Raji (cell line): ENCODE data around the gene GRK3.

Experiments used
- POLR2A ChIP-seq: IDR thresholded peaks from 2 replicates; pipeline ENCODE4 v1.6.1; 2011; ENCODE audit warnings: low read depth, low read length, control low read depth; ENCODE audit not compliant: insufficient read depth

GRK3 gene

GRCh38 chr22:25744694-25745093, 180.2 kb downstream of the GRK3 start:
- no peak for TF ChIP-seq POLR2A

GRCh38 chr22:25745341-25746011, 181.0 kb downstream of the GRK3 start:
- no peak for TF ChIP-seq POLR2A

GRCh38 chr22:25746012-25746373, 181.5 kb downstream of the GRK3 start:
- TF ChIP-seq POLR2A: no peak

- no peak for TF ChIP-seq POLR2A
Observed at GRCh38 chr22:25747245-25747944, 182.9 kb downstream of the GRK3 start.

- TF ChIP-seq POLR2A: no peak
Observed at GRCh38 chr22:25748140-25748539, 183.7 kb downstream of the GRK3 start.

DNA sequence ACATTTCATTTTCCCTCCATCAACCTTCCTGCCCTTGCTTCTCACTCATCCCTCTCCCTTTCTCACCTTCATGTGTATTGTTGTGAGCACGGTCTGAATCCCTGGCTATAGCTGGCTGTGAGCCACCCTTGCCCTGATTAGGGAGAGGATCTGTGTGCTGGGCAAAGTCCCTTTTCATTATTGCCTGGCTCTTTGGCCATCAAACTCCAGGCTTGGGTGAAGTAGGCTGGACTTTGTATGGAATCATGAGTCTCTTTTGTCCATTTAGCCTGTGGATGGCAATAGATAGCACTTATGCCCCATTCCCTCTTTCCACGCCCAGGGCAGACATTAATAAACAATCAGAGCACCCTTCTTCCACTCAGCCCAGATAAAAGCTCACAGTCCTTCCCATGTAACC, 184.2 kb downstream of the GRK3 start:
- no peak for TF ChIP-seq POLR2A

DNA sequence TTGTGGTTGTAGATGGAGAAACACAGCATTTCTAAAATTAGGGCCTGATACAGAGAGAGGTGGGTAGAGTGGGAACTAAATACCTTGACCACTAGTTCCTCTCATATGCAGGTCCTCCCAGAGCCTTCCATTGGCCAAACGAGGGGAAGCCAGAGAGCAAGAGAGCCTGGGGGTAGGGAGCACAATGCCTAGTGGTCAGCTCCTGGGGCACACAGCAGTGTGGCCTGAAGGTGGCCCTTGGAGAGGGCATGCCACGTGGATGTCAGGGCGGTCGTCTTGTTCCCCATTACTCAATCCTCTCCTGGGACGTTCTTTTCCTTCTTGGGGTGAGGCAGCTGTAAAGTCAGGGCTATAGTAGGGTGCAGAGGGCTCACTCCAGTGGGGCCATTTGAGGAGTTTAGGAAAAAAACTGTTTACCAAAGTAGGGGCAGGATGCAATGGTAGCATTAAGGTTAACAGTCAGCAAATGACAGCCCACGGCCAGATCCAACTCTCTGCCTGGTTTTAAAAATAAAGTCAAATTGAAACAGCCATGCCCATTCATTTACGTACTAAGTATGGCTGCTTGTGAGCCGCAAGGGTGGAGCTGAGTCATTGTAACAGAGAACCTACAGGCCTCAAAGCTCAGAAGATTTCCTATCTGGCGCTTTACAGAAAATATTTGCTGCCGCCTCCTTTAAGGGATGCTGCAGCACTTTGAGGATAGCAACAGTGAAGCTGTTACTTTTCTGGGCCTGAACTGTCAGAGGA, 185.1 kb downstream of the GRK3 start:
- TF ChIP-seq POLR2A: no peak

DNA sequence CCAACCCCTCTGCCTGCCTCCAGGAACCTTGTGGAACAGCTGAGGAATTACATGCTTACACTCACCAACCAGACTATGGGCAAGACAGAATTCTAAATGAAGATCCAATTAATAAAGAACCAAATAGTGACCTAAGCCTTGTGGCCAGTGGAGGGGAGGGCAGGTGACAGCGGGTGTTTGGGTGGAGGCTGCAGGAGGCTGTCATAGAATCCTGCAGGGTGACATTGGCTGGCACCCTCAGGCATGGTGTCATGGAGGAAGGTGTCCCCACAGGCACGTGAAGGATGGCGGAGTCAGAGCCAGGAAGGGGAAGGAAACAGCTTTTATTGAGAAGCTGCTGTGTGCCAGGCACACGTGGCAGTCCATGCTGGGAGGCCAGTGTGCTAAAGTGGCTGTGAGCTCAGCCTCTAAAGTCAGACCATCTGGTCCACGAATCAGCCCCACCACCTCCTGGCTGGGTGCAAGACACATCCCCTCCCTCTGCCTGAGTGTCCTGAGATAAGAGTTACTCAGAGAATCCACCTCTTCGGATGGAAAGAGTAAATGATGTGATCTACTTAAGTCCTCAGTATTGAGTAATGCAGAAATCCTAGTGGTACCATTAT, 186.2 kb downstream of the GRK3 start:
- TF ChIP-seq POLR2A: no peak

DNA sequence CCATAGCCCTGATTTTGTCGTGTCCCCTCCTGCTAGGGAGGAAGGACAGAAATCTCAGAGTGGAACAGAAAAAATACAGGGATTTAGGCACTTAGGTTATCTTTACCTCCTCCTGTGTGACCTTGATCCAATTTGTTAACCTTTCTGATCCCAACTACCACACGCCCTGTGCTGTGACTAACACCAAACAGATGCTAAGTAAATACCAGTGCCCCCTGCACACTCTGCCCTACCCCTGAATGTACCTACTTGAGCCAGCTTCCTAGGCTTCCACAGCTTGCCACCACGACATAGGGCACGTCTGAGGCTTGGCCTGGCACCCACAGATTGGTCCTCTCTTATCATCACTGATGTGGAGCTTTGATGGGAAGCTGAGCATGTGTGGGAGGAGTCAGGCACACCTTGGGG, 186.7 kb downstream of the GRK3 start:
- no peak for TF ChIP-seq POLR2A

DNA sequence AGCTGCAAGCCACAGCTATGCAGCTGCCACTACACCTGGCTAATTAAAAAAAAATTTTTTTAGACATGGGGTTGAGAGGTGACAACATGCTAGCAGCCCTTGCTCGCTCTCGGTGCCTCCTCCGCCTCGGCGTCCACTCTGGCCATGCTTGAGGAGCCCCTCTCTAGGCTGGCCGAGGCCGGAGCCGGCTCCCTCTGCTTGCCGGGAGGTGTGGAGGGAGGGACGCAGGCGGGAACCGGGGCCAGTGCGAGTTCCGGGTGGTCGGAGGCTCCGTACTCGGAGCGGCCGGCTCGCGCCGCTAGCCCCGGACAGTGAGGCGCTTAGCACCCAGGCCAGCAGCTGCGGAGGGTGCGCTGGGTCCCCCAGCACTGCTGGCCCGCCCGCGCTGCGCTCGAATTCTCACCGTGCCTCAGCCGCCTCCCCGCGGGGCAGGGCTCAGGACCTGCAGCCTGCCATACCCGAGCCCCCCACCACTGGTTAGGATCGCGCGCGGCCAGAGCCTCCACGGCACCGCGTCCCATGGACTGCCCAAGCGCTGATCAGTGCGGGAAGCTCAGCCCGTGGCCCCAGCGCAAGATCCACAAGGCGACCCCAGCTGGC, 188.2 kb downstream of the GRK3 start:
- TF ChIP-seq POLR2A: no peak

DNA sequence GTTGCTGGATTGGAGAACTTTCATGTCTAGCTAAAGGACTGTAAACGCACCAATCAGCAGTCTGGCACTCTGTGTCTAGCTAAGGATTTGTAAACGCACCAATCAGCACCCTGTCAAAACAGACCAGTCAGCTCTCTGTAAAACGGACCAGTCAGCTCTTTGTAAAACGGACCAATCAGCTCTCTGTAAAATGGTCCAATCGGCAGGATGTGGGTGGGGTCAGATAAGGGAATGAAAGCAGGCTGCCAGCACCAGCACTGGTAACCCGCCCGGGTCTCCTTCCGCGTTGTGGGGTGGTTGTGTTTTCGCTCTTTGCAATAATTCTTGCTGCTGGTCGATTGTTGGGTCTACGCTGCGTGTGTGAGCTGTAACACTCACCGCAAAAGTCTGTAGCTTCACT, 188.8 kb downstream of the GRK3 start:
- TF ChIP-seq POLR2A: no peak

GRCh38 chr22:25754527-25755202, 190.2 kb downstream of the GRK3 start:
- no peak for TF ChIP-seq POLR2A

DNA sequence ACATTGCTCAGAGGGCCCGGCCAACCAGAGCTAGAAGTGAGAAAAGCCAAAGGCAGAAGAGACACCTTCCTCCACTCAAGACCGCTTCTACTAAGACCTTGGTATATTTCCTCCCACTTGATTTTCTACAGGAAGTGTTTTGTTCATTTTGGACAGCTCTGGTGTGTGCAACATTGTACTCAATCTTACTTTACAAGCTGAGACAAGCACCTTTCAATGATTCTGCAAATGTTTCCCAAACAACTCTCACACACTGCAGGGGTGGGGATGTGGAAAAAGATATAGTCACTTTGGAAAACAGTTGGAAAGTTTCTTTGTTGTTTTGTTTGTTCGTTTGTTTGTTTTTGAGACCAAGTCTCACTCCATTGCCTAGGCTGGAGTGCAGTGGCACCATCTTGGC, 193.2 kb downstream of the GRK3 start:
- TF ChIP-seq POLR2A: no peak

DNA sequence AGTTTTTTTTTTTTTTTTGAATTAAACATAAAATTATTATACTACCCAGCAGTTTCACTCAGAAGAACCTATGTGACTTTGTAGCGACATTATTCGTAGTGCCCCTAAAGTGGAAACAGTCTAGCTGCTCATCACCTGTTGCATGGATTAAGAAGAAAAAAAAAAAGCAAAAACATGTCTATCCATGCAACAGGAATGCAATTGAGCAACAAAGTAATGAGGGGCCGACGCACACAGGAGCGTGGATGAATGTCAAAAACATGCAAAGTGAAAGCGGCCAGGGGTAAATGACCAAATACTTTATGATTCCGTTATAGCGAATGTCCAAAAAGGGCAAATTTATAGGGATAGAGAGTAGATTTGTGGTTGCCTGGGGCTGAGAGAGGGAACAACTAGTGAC, 193.8 kb downstream of the GRK3 start:
- TF ChIP-seq POLR2A: no peak

- no peak for TF ChIP-seq POLR2A
Observed at GRCh38 chr22:25759825-25760231, 195.4 kb downstream of the GRK3 start.
